GM23338 (cell line): ENCODE measurements around the gene PARL. TPM values are rescaled to one million over a fixed set of nuclear protein-coding genes. Genes with fewer than 3 reads are reported as not detected.

Experiments
- ATAC-seq: fragments of 200-7000 bp; cut with Tn5 transposase; 3 replicates; pipeline ENCODE4 v1.9.1; 2020
- DNase-seq: peaks from one replicate; pipeline ENCODE4 v3.0.0-alpha.2; 2015; ENCODE audit warnings: low spot score
- H2AFZ ChIP-seq: fragments of 200-600 bp; sonication (generic); 2 replicates; pipeline ENCODE4 v1.8.0; 2016; ENCODE audit warnings: antibody characterized with exemption, mild to moderate bottlenecking, moderate library complexity
- H3F3A ChIP-seq: fragments of 200-600 bp; sonication (generic); replicated peaks from 2 replicates; pipeline ENCODE4 v1.8.0; 2017; ENCODE audit warnings: antibody characterized with exemption, mixed run types, low read depth
- H3K27ac ChIP-seq: fragments of 200-600 bp; sonication (generic); 2 replicates; pipeline ENCODE4 v1.6.1; 2016; ENCODE audit warnings: low read depth
- H3K27me3 ChIP-seq: fragments of 200-600 bp; sonication (generic); 2 replicates; pipeline ENCODE4 v1.8.0; 2016; ENCODE audit warnings: mild to moderate bottlenecking, mixed run types, moderate library complexity; ENCODE audit not compliant: insufficient read depth
- H3K36me3 ChIP-seq: fragments of 200-600 bp; sonication (generic); 2 replicates; pipeline ENCODE4 v1.8.0; 2016; ENCODE audit warnings: mild to moderate bottlenecking; ENCODE audit not compliant: insufficient read depth
- H3K4me1 ChIP-seq: fragments of 200-600 bp; sonication (generic); 2 replicates; pipeline ENCODE4 v1.8.0; 2016; ENCODE audit warnings: mild to moderate bottlenecking, moderate library complexity; ENCODE audit not compliant: insufficient read depth
- H3K4me2 ChIP-seq: fragments of 200-600 bp; sonication (generic); 2 replicates; pipeline ENCODE4 v1.7.1; 2017; ENCODE audit warnings: mixed run types
- H3K4me3 ChIP-seq: fragments of 200-600 bp; sonication (generic); 2 replicates; pipeline ENCODE4 v1.6.1; 2016; ENCODE audit warnings: mixed run types
- H3K79me2 ChIP-seq: fragments of 200-600 bp; sonication (generic); replicated peaks from 2 replicates; pipeline ENCODE4 v1.8.0; 2017; ENCODE audit warnings: mild to moderate bottlenecking; ENCODE audit not compliant: insufficient read depth
- H3K9me2 ChIP-seq: fragments of 200-600 bp; sonication (generic); 2 replicates; pipeline ENCODE4 v1.8.0; 2017; ENCODE audit not compliant: insufficient read depth
- H4K20me1 ChIP-seq: fragments of 200-600 bp; sonication (generic); replicated peaks from 2 replicates; pipeline ENCODE4 v1.8.0; 2017; ENCODE audit warnings: mild to moderate bottlenecking; ENCODE audit not compliant: insufficient read depth
- H3K27ac Mint-ChIP-seq: 2 replicates; pipeline ENCODE4 v1.8.0; 2020; ENCODE audit warnings: inconsistent platforms, mild to moderate bottlenecking, moderate library complexity, mixed read lengths
- H3K27me3 Mint-ChIP-seq: 3 replicates; pipeline ENCODE4 v1.8.0; 2022; ENCODE audit warnings: low read depth, mild to moderate bottlenecking, moderate library complexity, mixed read lengths, inconsistent platforms; ENCODE audit not compliant: insufficient read depth, poor library complexity
- H3K36me3 Mint-ChIP-seq: 3 replicates; pipeline ENCODE4 v1.8.0; 2021; ENCODE audit warnings: low read depth, mild to moderate bottlenecking, inconsistent platforms, moderate library complexity, mixed read lengths
- H3K4me1 Mint-ChIP-seq: 3 replicates; pipeline ENCODE4 v1.8.0; 2020; ENCODE audit warnings: mild to moderate bottlenecking, inconsistent platforms, mixed read lengths
- H3K4me3 Mint-ChIP-seq: 3 replicates; pipeline ENCODE4 v1.8.0; 2021; ENCODE audit warnings: moderate library complexity, mild to moderate bottlenecking, inconsistent platforms, mixed read lengths
- H3K9me3 Mint-ChIP-seq: 3 replicates; pipeline ENCODE4 v1.8.0; 2020; ENCODE audit warnings: moderate library complexity, mild to moderate bottlenecking, inconsistent platforms, mixed read lengths
- CREB1 ChIP-seq: fragments of 250-450 bp; sonication (Bioruptor Pico); IDR thresholded peaks from 2 replicates; pipeline ENCODE4 v1.5.0; 2020; ENCODE audit warnings: low read depth, mild to moderate bottlenecking, moderate library complexity
- CTCF ChIP-seq, 2 experiments: fragments of 200-600 bp in 1 of 2; sonication (generic) in 1 of 2; conservative IDR thresholded peaks; 2 replicates each; pipeline versions ENCODE4 v1.5.1 to v1.6.1; 2016 to 2017; ENCODE audit warnings: antibody characterized with exemption in 2 of 2, low read depth in 2 of 2, mild to moderate bottlenecking in 2 of 2, moderate library complexity in 1 of 2
- JUNB ChIP-seq: IDR thresholded peaks from one replicate; pipeline ENCODE4 v1.6.1; 2016; ENCODE audit warnings: antibody characterized with exemption; ENCODE audit not compliant: unreplicated experiment
- POLR2AphosphoS5 ChIP-seq: IDR thresholded peaks from 2 replicates; pipeline ENCODE4 v1.6.1; 2016; ENCODE audit warnings: antibody characterized with exemption, low read depth
- ZNF331 ChIP-seq: fragments of 250-450 bp; sonication (Bioruptor Pico); IDR thresholded peaks from 2 replicates; pipeline ENCODE4 v1.5.0; 2020; ENCODE audit warnings: low read depth, mild to moderate bottlenecking, moderate library complexity
- polyA plus RNA-seq: library from polyadenylated mRNA; unstranded; fragments of >200 nt; fragmentation: Nextera tagmentation; extraction: Ambion mirVana; gene quantifications from 2 replicates; pipeline ENCODE4 v1.2.1, GENCODE V29; 2016
- total RNA-seq: library from RNA; depleted of rRNA; stranded (reverse); fragments of >200 nt; shearing (Covaris generic); gene quantifications from 2 replicates; pipeline ENCODE4 v1.2.3, GENCODE V29; 2014
- TF ChIP-seq, protein P1 (sequence below): IDR thresholded peaks from one replicate; pipeline ENCODE4 v1.6.1; 2018; ENCODE audit warnings: antibody characterized with exemption; ENCODE audit not compliant: unreplicated experiment
- TF ChIP-seq, protein P2 (sequence below): fragments of 250-450 bp; sonication (Bioruptor Pico); IDR thresholded peaks from 2 replicates; pipeline ENCODE4 v1.5.0; 2020; ENCODE audit warnings: mild to moderate bottlenecking, moderate library complexity

Gene PARL
- total and polyA plus RNA-seq, 2 experiments from 2014 or later, result 67.5 to 78.7 TPM

DNA sequence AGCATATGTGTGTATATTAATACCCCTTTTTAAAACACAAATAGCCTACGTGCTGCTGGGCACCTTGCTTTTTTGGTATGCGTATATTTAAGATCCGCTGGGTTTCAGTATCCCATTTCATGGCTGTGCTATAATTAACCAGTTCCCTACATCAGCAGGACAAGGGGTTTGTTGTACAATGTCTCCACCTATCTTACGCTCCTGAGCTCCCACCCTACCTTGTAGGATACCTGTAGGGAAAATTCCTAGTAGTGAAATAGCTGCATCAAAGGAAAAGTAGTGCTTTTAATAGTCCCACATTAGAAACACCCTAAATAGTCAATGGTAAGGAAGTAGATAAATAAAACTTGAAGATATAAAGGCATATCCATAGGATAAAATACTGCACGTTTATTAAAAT lies 60.7 kb downstream of the PARL start:
- H3K27me3 ChIP-seq, result peaks cover 13% of the 10 kb centered on the region
- Mint-ChIP-seq H3K27me3 (peaks cover 22% of the 10 kb centered on the region), H3K9me3 (no peaks in the 10 kb centered on the region), H3K27ac (no peak overlapping the region), H3K4me3 (peak overlapping the region; percentile 70), H3K36me3 (peaks cover 7% of the 10 kb centered on the region; the same call in 2 of the 3 replicates), H3K4me1 (peaks cover 35% of the 10 kb centered on the region)
- H2AFZ ChIP-seq, result no peak overlapping the region; the same call in 1 of the 2 replicates
- H3K27ac ChIP-seq, result no peak overlapping the region
- H3K4me3 ChIP-seq, result peak overlapping the region; percentile 74
- peak; percentile 36 to 64 for TF ChIP-seq CTCF (conservative IDR thresholded peaks at IDR 0.05; ENCODE audit: low read depth in 2 of 2)
- no peak for TF ChIP-seq CREB1 (CRISPR knock-in tag)
- peaks cover 6% of the 10 kb centered on the region for H3K4me1 ChIP-seq
- H3K9me2 ChIP-seq, result no peaks in the 10 kb centered on the region
- H3K36me3 ChIP-seq, result no peaks in the 10 kb centered on the region
- peak overlapping the region; percentile 95 for H3K4me2 ChIP-seq
- DNase-seq (peak; percentile 39), ATAC-seq (no peak)
- peaks cover 15% of the 10 kb centered on the region for H3F3A ChIP-seq
- H3K79me2 ChIP-seq, result no peaks in the 10 kb centered on the region
- H4K20me1 ChIP-seq, result peaks cover 10% of the 10 kb centered on the region

DNA sequence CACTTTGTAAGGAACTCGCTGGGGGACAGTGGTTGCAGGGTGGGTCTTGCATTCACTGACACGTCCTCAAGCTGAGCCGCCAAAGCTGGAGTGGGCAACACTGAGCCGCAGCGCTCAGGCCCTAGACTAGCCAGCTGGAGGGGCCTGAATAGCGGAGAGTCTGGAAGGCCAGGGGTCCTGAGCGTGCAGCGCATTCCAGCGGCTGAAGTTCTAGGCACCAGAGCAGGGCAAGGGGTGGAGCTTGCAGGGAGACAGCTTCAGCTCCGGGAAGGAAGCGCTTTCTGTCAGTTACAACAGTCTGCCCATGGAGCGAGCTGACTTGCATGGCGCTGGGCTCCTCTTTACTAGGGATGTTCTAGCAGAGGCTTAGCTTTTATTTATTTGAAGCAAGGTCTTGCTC lies 62.0 kb downstream of the PARL start:
- peak; percentile 6 for ATAC-seq
- H2AFZ ChIP-seq, result no peak overlapping the region
- no peaks in the 10 kb centered on the region for H3K36me3 ChIP-seq
- Mint-ChIP-seq H3K4me1 (peaks cover 35% of the 10 kb centered on the region), H3K36me3 (peaks cover 7% of the 10 kb centered on the region; the same call in 2 of the 3 replicates), H3K4me3 (peak overlapping the region; percentile 25; the same call in 1 of the 3 replicates), H3K9me3 (no peaks in the 10 kb centered on the region), H3K27me3 (peaks cover 22% of the 10 kb centered on the region), H3K27ac (no peak overlapping the region; the same call in 1 of the 2 replicates)
- peak; percentile 68 for DNase-seq
- H3K9me2 ChIP-seq, result no peaks in the 10 kb centered on the region
- H3K27me3 ChIP-seq, result peaks cover 13% of the 10 kb centered on the region
- no peaks in the 10 kb centered on the region for H3K79me2 ChIP-seq
- peaks cover 15% of the 10 kb centered on the region for H3F3A ChIP-seq
- no peak overlapping the region for H3K4me3 ChIP-seq
- H3K4me1 ChIP-seq, result peaks cover 6% of the 10 kb centered on the region
- H3K4me2 ChIP-seq, result no peak overlapping the region
- no peak overlapping the region for H3K27ac ChIP-seq
- peaks cover 6% of the 10 kb centered on the region for H4K20me1 ChIP-seq
- TF ChIP-seq, protein P1, sequence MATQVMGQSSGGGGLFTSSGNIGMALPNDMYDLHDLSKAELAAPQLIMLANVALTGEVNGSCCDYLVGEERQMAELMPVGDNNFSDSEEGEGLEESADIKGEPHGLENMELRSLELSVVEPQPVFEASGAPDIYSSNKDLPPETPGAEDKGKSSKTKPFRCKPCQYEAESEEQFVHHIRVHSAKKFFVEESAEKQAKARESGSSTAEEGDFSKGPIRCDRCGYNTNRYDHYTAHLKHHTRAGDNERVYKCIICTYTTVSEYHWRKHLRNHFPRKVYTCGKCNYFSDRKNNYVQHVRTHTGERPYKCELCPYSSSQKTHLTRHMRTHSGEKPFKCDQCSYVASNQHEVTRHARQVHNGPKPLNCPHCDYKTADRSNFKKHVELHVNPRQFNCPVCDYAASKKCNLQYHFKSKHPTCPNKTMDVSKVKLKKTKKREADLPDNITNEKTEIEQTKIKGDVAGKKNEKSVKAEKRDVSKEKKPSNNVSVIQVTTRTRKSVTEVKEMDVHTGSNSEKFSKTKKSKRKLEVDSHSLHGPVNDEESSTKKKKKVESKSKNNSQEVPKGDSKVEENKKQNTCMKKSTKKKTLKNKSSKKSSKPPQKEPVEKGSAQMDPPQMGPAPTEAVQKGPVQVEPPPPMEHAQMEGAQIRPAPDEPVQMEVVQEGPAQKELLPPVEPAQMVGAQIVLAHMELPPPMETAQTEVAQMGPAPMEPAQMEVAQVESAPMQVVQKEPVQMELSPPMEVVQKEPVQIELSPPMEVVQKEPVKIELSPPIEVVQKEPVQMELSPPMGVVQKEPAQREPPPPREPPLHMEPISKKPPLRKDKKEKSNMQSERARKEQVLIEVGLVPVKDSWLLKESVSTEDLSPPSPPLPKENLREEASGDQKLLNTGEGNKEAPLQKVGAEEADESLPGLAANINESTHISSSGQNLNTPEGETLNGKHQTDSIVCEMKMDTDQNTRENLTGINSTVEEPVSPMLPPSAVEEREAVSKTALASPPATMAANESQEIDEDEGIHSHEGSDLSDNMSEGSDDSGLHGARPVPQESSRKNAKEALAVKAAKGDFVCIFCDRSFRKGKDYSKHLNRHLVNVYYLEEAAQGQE, result no peak
- TF ChIP-seq CREB1 (CRISPR knock-in tag) (no peak), JUNB (no peak), ZNF331 (no peak), CTCF (conservative IDR thresholded peaks at IDR 0.05; ENCODE audit: low read depth in 2 of 2) (no peak), POLR2AphosphoS5 (no peak)
- TF ChIP-seq, protein P2, sequence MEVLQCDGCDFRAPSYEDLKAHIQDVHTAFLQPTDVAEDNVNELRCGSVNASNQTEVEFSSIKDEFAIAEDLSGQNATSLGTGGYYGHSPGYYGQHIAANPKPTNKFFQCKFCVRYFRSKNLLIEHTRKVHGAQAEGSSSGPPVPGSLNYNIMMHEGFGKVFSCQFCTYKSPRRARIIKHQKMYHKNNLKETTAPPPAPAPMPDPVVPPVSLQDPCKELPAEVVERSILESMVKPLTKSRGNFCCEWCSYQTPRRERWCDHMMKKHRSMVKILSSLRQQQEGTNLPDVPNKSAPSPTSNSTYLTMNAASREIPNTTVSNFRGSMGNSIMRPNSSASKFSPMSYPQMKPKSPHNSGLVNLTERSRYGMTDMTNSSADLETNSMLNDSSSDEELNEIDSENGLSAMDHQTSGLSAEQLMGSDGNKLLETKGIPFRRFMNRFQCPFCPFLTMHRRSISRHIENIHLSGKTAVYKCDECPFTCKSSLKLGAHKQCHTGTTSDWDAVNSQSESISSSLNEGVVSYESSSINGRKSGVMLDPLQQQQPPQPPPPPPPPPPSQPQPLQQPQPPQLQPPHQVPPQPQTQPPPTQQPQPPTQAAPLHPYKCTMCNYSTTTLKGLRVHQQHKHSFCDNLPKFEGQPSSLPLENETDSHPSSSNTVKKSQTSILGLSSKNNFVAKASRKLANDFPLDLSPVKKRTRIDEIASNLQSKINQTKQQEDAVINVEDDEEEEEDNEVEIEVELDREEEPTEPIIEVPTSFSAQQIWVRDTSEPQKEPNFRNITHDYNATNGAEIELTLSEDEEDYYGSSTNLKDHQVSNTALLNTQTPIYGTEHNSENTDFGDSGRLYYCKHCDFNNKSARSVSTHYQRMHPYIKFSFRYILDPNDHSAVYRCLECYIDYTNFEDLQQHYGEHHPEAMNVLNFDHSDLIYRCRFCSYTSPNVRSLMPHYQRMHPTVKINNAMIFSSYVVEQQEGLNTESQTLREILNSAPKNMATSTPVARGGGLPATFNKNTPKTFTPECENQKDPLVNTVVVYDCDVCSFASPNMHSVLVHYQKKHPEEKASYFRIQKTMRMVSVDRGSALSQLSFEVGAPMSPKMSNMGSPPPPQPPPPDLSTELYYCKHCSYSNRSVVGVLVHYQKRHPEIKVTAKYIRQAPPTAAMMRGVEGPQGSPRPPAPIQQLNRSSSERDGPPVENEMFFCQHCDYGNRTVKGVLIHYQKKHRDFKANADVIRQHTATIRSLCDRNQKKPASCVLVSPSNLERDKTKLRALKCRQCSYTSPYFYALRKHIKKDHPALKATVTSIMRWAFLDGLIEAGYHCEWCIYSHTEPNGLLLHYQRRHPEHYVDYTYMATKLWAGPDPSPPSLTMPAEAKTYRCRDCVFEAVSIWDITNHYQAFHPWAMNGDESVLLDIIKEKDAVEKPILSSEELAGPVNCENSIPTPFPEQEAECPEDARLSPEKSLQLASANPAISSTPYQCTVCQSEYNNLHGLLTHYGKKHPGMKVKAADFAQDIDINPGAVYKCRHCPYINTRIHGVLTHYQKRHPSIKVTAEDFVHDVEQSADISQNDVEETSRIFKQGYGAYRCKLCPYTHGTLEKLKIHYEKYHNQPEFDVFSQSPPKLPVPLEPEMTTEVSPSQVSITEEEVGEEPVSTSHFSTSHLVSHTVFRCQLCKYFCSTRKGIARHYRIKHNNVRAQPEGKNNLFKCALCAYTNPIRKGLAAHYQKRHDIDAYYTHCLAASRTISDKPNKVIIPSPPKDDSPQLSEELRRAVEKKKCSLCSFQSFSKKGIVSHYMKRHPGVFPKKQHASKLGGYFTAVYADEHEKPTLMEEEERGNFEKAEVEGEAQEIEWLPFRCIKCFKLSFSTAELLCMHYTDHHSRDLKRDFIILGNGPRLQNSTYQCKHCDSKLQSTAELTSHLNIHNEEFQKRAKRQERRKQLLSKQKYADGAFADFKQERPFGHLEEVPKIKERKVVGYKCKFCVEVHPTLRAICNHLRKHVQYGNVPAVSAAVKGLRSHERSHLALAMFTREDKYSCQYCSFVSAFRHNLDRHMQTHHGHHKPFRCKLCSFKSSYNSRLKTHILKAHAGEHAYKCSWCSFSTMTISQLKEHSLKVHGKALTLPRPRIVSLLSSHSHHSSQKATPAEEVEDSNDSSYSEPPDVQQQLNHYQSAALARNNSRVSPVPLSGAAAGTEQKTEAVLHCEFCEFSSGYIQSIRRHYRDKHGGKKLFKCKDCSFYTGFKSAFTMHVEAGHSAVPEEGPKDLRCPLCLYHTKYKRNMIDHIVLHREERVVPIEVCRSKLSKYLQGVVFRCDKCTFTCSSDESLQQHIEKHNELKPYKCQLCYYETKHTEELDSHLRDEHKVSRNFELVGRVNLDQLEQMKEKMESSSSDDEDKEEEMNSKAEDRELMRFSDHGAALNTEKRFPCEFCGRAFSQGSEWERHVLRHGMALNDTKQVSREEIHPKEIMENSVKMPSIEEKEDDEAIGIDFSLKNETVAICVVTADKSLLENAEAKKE (CRISPR knock-in tag), result no peak
